DMS 273 (cell line): ENCODE measurements around the gene EHD2.
A peak's percentile ranks its signal among the peaks of the same experiment; 100 is the strongest.
"Not testable (repeated sequence)": the region's sequence is repeated elsewhere in the genome, so short reads cannot be mapped to it uniquely, and the experiment has no call there.

Source experiments
- DNase-seq: peaks from one replicate; lab custom pipeline; 2025; ENCODE audit not compliant: unreplicated experiment; lab: John Stamatoyannopoulos, UW

The EHD2 gene

DNA sequence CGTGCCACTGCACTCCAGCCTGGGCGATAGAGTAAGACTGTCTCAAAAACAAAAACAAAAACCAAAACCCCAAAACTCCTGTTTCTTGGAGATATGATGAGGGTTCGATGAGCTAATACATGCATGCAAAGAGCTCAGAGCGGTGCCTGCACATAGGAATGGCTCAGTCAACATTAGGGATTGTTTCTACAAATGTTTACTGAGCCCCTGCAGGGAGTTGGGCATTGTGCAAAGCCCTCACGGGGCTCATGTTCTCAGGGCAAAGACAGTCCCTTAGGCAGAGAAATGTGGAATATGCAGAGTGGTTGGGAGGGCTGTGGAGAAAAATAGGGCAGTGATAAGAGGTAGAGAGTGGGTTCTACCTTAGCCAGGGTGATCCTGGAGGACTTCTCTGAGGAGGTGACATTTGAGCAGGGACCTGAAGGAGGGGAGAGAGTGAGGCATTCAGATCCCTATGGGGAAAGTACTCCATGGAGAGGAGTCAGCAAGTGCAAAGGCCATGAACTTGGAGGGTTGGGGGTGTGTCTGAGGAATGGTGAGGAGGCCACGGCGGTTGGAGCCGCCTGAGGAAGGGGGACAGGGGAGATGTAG, 1.5 kb upstream of the EHD2 start:
- DNase-seq: no peak

DNA sequence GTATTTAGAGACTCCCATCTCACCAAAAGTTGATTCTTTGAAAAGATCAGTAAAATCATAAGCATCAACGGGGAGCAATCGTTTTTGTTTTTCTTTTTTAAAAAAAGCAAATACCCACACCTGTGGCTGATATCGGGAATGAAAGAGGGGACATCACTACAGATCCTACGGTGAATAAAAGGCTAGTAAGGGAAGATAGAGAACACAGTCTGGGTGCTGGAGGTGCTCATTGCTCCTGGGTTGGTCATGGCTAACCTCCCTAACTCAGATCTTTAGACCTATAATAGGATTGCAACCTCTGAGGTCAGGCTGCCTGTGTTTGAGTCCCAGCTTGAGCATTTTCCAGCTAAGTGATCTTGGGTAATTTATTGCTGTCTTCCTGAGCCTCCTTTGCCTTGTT, 1.1 kb downstream of the EHD2 start:
- DNase-seq: no peak

DNA sequence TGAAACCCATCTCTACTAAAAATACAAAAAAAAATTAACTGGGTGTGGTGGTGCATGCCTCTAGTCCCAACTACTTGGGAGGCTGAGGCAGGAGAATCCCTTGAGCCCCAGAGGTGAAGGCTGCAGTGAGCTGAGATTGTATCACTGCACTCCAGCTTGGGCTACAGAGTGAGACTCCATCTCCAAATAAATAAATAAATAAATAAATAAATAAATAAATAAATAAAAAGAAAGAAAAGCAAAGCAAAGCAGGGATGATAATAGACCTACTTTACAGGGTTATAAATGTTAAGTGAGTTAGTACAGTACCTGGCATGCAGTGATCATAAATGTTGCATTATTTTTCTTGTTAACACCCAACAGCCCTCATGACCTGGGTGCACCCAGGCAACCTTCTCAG, 1.6 kb downstream of the EHD2 start:
- DNase-seq: not testable (repeated sequence)

DNA sequence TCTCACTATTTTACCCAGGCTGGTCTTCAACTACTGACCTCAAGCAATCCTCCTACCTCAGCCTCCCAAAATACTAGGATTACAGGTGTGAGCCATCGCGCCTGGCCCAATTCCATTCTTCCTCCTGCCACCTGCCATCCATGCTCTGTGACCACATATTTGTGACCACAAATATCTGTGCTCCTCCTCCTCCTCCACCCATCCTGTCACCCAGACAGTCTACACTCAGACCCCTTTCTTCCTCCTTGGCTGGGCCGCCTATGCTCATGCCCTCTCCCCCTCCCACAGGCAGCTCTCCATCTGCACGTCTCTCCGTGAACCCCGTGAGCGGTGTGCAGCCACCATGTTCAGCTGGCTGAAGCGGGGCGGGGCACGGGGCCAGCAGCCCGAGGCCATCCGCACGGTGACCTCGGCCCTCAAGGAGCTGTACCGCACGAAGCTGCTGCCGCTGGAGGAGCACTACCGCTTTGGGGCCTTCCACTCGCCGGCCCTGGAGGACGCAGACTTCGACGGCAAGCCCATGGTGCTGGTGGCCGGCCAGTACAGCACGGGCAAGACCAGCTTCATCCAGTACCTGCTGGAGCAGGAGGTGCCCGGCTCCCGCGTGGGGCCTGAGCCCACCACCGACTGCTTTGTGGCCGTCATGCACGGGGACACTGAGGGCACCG, 3.2 kb downstream of the EHD2 start:
- DNase-seq: no peak

DNA sequence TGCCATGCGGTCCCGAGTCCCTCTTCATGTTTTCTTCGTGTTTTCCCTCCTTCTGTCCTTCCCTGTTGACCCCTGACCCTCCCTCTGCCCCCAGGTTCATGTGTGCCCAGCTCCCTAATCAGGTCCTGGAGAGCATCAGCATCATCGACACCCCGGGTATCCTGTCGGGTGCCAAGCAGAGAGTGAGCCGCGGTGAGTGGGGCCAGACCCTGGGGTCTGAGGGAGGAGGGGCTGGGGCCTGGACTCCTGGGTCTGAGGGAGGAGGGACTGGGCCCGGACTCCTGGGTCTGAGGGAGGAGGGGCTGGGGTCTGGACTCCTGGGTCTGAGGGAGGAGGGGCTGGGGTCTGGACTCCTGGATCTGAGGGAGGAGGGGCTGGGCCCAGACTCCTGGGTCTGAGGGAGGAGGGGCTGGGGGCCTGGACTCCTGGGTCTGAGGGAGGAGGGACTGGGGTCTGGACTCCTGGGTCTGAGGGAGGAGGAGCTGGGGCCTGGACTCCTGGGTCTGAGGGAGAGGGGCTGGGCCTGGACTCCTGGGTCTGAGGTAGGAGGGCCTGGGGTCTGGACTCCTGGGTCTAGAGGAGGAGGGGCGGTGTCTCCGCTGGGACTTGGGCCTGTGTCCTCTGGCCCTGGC, 5.3 kb downstream of the EHD2 start:
- not testable (repeated sequence) for DNase-seq

DNA sequence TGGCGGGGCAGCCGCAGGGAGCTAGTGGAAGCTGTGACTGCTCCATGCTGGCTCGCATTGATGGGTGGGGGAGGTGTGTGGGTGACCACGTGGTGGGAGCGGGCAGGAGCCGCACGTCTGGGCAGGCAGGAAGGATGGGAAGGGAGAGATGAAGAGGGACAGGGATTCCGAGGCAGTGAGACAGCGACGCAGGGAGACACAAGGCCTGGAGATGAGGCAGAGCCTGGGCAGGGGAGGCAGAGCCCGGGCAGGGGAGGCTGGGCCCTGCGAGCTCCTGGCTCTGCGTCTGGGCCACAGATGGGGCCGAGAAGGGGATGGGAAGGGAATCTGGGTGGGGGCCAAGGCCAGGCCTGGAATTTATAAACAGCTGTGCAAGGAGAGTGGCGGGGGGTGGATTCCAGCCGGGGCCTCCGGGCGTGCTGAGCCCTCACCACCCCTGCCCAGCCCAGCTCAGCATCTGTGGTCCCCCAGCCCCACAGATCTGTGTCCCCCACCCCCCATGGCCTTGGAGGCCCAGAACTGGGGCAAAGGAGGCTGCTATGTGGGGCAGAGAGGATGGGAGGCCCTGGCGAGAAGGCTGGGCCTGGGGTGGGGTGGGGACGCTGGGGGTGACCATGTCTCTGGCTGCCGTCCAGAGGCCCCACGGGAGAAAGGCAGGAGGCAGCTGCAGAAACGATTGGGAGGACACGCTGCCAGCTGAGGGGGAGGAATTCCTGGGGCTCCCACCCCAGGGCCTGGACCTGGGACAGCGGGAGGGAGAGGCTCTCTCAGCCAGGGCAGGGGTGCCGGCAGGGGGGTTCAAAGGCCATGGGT, 6.0 kb downstream of the EHD2 start:
- DNase-seq: peak; percentile 98

DNA sequence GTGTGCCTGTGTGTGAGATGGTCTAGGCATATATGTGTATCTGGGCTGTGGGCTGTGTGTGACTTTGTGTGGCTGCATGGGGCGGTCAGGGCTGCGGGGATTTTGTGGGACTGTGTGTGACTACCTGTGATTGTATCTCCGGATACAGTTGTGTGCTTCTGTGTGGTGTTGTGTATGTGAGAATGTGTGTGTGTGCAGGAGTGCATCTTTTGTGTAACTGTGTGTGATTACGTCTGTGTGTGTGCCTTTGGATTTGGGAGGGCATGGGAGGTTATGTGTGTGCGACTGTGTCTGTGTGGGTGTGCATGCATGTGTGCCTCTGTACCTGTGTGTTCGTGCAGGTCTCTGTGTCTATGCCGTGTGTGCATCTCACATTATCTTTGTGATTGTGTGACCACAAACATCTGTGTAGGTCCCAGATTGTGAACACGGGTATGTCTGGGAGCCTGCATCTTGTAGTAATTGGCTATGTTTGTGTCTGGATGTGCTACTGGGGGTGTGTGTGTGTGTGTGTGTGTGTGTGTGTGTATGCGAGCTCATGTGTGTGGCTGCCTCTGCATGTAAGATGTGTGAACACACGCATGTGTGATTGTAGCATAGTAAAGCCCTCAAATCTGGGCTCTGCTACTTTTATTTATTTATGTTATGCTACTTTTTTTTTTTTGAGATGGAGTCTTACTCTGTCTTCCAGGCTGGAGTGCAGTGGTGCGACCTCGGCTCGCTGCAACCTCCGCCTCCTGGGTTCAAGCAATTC, 7.6 kb downstream of the EHD2 start:
- no peak for DNase-seq

DNA sequence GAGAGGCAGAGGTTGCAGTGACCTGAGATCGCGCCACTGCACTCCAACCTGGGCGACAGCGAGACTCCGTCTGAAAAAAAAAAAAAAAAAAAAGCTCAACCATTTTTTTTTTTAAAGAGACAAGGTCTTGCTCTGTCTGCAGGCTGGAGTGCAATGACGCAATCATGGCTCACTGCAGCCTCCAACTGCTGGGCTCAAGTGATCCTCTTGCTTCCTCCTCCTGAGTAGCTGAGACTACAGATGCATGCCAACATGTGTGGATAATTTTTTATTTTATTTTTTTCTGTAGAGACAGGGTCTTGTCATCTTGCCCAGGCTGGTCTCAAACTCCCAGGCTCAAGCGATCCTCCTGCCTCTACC, 10.3 kb downstream of the EHD2 start:
- peak; percentile 54 for DNase-seq

DNA sequence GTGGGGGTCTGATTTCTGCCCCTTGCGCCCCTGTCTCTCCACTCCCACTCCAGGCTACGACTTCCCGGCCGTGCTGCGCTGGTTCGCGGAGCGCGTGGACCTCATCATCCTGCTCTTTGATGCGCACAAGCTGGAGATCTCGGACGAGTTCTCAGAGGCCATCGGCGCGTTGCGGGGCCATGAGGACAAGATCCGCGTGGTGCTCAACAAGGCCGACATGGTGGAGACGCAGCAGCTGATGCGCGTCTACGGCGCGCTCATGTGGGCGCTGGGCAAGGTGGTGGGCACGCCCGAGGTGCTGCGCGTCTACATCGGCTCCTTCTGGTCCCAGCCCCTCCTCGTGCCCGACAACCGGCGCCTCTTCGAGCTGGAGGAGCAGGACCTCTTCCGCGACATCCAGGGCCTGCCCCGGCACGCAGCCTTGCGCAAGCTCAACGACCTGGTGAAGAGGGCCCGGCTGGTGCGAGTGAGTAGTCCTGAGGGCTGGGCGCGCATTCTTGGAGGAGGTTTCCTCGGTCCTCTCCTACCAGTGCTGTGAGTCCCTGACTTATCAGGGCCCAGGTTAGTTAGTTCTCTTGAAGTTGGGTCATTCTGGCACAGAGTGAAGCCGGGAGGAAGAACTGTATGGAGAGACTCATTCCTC, 12.7 kb downstream of the EHD2 start:
- DNase-seq: no peak

DNA sequence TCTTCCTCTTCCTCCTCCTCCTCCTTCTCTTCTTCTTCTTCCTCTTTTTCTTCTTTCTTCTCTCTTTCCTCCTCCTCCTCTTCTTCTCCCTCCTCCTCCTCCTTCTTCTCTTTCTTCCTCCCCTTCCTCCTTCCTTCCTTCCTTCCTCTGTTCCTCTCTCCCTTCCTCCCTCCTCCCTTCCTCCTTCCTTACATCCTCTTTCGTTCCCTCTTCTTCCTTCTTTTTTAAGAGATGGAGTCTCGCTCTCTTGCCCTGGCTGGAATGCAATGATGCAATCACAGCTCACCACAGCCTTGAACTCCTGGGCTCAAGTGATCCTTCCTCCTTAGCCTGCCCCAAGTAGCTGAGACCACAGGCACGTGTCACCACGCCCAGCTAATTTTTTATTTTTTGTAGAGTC, 13.2 kb downstream of the EHD2 start:
- DNase-seq: no peak

DNA sequence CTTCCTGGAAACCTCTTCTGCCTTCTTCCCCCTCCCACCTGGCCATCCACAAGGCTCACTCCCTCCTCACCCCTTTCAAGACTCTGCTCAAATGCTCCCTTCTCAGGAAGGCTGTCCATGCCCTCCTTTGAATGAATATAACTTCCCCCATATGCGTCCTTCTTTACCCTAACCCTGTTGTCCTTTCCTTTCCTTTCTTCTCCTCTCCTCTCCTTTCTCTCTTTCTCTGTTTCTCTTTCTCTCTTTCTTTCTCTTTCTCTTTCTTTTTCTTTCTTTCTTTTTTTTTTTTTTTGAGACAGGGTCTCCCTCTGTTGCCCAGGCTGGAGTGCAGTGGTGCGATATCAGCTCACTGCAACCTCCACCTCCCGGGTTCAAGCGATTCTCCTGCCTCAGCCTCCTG, 15.1 kb downstream of the EHD2 start:
- DNase-seq: not testable (repeated sequence)

DNA sequence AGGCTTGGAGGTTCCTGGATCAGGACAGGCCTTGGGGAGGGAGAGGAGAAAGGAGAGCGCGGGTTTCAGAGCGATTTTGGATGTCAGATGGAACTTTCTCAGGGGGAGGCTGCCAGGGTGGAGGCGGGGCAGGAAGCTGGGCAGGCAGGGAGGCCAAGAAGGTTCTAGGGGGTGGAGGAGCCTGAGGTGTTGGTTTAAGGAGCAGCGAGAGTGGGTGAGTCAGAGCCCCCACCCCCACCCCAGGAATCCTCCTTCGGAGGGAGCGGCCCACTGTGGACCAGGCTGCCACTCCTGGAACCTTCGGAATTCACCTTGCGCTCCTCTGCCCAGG, 16.2 kb downstream of the EHD2 start:
- no peak for DNase-seq

DNA sequence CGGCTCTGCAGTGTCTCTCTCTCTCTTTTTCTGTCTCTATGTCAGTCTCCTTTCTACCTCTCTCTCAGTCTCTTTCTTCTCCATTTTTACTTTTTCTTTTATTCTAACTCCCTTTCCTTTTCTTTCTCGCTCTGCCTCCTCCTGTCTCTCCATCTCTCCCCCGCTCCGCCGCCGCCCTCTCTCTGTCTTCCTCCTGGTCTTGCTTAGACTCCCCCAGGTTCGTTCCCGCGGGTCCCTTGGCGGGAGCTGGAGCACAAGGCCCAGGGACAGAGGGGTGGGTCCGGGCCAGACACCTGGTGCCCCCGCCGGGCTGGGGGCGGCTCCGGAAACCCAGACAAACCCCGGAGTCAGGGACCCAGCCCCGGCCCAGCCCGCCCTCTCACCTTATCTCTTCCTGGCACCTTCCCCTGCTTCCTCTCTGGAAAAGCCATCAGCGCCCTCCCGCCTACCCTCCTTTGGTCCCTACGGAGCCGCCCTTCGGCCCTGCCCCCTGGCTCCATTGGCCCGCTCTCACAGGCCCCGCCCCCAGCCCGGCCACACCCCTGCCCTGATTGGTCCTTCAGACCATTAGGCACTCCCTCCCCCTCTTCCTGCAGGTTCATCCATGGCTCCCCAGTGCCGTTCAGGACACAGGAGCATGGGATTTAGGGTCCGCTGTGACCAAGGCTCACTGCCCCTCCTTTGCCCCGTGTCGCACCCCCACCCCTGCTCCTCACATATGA, 16.7 kb downstream of the EHD2 start:
- no peak for DNase-seq

DNA sequence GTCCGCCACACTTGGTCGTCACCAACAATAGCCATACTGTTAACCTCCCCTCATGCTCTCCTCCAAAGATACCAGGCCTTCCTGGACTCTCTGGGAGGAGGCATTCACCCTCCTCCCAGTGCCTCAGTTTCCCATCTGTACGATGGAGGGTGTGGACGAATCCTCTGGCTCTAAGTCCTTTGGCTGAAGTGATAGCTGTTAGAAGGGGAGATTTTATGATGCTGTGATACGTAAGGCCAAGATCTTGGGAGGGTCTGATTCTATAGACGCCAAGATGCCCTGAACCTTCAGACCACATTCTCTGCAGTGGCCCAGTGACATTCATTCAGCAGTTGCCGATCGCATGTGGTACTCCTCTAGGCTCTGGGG, 17.3 kb downstream of the EHD2 start:
- DNase-seq: no peak

DNA sequence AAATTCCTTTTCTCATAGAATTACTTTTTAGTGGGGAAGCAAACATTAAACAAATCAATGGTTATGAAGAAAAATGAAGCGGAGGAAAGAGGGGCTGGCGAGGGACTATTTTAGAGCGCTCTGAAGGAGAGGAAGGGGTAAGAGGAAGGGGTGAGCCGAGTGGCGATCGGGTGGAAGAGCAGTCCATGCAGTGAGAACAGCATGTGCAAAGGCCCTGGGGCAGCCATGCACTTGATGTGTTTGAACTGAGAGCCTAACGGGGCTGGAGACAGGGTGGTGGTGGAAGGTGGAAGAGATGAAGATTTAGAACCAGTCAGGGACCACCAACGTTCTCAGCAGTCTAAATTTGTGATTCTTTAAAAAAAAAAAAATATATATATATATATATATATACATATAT, 17.7 kb downstream of the EHD2 start:
- no peak for DNase-seq

DNA sequence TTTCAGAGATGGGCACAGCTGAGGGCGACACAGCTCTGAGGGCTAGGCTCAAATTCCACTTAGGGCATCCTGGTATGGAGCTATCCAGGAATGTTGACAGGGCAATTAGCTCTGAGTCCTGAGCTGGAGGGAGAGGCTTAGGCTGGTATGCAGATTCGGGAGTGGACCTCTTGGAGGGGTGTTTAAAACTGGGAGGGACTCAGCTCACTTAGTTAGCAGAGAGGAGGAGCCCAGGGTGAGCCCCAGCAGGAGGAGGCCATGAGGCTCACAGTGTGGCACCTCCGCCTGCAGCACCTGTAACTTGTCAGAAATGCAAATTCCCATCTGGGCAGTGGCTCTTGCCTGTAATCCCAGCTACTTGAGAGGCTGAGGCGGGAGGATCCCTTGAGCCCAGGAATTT, 21.9 kb downstream of the EHD2 start:
- DNase-seq: no peak

DNA sequence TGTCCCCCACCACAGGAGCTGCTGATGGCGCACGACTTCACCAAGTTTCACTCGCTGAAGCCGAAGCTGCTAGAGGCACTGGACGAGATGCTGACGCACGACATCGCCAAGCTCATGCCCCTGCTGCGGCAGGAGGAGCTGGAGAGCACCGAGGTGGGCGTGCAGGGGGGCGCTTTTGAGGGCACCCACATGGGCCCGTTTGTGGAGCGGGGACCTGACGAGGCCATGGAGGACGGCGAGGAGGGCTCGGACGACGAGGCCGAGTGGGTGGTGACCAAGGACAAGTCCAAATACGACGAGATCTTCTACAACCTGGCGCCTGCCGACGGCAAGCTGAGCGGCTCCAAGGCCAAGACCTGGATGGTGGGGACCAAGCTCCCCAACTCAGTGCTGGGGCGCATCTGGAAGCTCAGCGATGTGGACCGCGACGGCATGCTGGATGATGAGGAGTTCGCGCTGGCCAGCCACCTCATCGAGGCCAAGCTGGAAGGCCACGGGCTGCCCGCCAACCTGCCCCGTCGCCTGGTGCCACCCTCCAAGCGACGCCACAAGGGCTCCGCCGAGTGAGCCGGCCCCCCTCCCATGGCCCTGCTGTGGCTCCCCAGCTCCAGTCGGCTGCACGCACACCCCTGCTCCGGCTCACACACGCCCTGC, 27.8 kb downstream of the EHD2 start:
- no peak for DNase-seq

DNA sequence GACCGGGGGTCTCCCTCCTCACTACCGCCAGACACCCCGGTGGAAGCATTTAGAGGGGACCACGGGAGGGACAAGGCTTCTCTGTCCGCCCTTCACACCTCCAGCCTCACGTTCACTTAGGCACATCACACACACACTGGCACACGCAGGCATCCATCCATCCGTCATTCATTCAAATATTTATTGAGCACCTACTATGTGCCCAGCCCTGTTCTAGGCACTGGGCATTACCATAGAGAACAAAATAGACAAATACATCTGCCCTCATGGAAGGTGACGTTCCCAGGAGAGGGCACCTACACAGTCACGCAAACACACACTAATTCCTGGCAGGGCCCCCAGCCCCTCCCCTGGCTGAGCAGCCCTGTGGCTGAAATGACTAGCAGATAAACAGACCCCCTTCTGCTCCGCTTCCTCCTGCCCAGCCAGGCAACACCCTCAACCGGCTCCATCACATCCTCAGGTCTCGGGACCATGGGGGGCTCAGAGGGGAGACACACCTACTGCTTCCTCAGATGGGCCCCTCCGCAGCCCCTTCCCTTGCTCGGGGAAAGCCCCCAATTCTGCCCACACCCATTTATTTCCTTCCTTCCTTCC, 28.4 kb downstream of the EHD2 start:
- no peak for DNase-seq

DNA sequence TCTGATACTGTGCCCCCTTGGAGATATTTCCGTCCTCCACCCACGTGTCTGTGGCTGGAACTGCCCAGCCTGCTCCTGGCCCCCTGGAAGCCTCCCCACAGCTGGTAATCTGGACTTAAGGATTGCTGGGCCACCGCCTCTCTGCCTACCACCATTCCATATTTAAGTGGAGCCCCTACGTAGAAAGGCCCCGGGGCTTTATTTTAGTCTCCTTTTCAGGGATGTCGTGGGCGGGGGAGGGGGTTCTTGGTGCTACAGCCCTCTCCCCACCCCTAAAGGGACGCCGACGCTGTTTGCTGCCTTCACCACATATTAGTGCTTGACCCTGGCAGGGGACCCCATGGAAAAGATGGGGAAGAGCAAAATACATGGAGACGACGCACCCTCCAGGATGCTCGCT, 29.4 kb downstream of the EHD2 start:
- no peak for DNase-seq
